Endothelial cell of umbilical vein (primary cell): Measurements from ENCODE around the gene NFATC1.

ENCODE experiments used
- CTCF ChIP-seq, 2 donors: IDR thresholded peaks; 1 replicate in 1 of 2; 2 replicates in 1 of 2; pipeline ENCODE4 v1.5.1; 2011; ENCODE audit warnings: low read length in 2 of 2, mild to moderate bottlenecking in 2 of 2, moderate library complexity in 2 of 2, control low read depth in 1 of 2, inconsistent platforms in 1 of 2, low read depth in 1 of 2; ENCODE audit not compliant: insufficient read depth in 1 of 2; ENCODE audit errors: extremely low read depth in 1 of 2
- EZH2 ChIP-seq: IDR thresholded peaks from 2 replicates; pipeline ENCODE4 v1.6.1; 2012; ENCODE audit warnings: borderline replicate concordance, low read depth, mild to moderate bottlenecking, moderate library complexity, low read length, inconsistent platforms; ENCODE audit not compliant: severe bottlenecking
- POLR2A ChIP-seq: IDR thresholded peaks from 2 replicates; pipeline ENCODE4 v1.6.1; 2012; ENCODE audit warnings: low read depth, mild to moderate bottlenecking, control low read depth, low read length
- POLR2AphosphoS5 ChIP-seq: IDR thresholded peaks from 2 replicates; pipeline ENCODE4 v1.6.1; 2012; ENCODE audit warnings: low read depth, mild to moderate bottlenecking, control low read depth, low read length, moderate library complexity; ENCODE audit not compliant: insufficient read depth

GRCh38 chr18:79466591-79466990 lies 70.9 kb downstream of the NFATC1 start:
- TF ChIP-seq POLR2A (no peak), POLR2AphosphoS5 (no peak), CTCF (IDR thresholded peaks at IDR 0.05; ENCODE audit: extremely low read depth in 1 of 2, insufficient read depth in 1 of 2, low read depth in 1 of 2, low read length in 2 of 2) (no peak), EZH2 (no peak)
